GM12892 (cell line): ENCODE results near the gene APMAP.

Source experiments
- POLR2A ChIP-seq: IDR thresholded peaks from 2 replicates; pipeline ENCODE4 v1.6.1; 2011; ENCODE audit warnings: low read depth, low read length, control low read depth
- POLR2AphosphoS5 ChIP-seq: IDR thresholded peaks from 2 replicates; pipeline ENCODE4 v1.6.1; 2011; ENCODE audit warnings: low read depth, low read length, control low read depth
- TAF1 ChIP-seq: IDR thresholded peaks from 2 replicates; pipeline ENCODE4 v1.6.1; 2011; ENCODE audit warnings: low read depth, mild to moderate bottlenecking, control low read depth, low read length, borderline replicate concordance

DNA sequence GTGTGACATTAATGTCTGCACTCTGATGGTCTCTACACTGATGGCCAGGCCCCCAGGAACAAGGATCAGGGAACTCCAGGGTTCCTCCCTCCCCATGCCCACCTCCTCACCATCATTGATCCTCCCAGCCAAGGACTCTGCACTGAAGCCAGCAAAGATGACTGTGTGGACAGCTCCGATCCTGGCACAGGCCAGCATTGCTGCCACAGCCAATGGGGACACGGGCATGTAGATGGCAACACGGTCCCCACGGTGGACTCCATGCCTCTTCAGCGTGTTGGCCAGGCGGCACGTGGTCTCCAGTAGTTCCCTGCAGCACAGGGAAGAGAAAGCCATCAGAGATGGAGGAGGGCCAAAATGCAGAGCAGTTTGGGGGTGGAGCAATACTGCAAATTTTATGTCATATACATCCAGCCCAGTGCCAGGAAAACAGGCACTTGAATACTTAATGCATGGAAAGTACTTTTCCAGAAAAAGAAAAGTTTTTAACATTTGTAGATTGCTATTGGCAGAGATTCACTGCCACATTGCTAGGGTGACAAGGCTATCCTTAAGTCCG lies 38.2 kb upstream of the APMAP start:
- TF ChIP-seq POLR2A (no peak), POLR2AphosphoS5 (no peak), TAF1 (no peak)
